ENCODE results near the gene RPL38.

RPL38 gene

GRCh38 chr17:74160656-74161502, 42.6 kb upstream of the RPL38 start:
- H3K4me3 ChIP-seq (ENCODE audit: low read depth, low read length) = no peak overlapping the region
- no peak for TF ChIP-seq CTCF (IDR thresholded peaks at IDR 0.05; ENCODE audit: insufficient read depth, low read depth, low read length, missing control alignments)

GRCh38 chr17:74161503-74161875, 42.0 kb upstream of the RPL38 start:
- TF ChIP-seq CTCF (IDR thresholded peaks at IDR 0.05; ENCODE audit: insufficient read depth, low read depth, low read length, missing control alignments) = no peak
- no peak for DNase-seq (ENCODE audit: low read depth)
- H3K4me3 ChIP-seq (ENCODE audit: low read depth, low read length) = no peak overlapping the region

More at GRCh38 chr17:74160656-74161502, 42.6 kb upstream of the RPL38 start:
- DNase-seq (ENCODE audit: low read depth) = no peak

- H3K4me3 ChIP-seq (ENCODE audit: low read depth, low read length) = no peak overlapping the region
- TF ChIP-seq CTCF (IDR thresholded peaks at IDR 0.05; ENCODE audit: insufficient read depth, low read depth, low read length, missing control alignments) = no peak
- DNase-seq (ENCODE audit: low read depth) = no peak
These were observed 40.1 kb upstream of the RPL38 start for GRCh38 chr17:74163271-74163821.

- no peak overlapping the region for H3K4me3 ChIP-seq (ENCODE audit: low read depth, low read length)
- TF ChIP-seq CTCF (IDR thresholded peaks at IDR 0.05; ENCODE audit: insufficient read depth, low read depth, low read length, missing control alignments) = no peak
- no peak for DNase-seq (ENCODE audit: low read depth)
These were observed 39.6 kb upstream of the RPL38 start for GRCh38 chr17:74163836-74164235.

GRCh38 chr17:74164446-74165045, 38.9 kb upstream of the RPL38 start:
- no peak overlapping the region for H3K4me3 ChIP-seq (ENCODE audit: low read depth, low read length)
- TF ChIP-seq CTCF (IDR thresholded peaks at IDR 0.05; ENCODE audit: insufficient read depth, low read depth, low read length, missing control alignments) = no peak
- DNase-seq (ENCODE audit: low read depth) = no peak

GRCh38 chr17:74165797-74166365, 37.6 kb upstream of the RPL38 start:
- DNase-seq (ENCODE audit: low read depth) = no peak
- no peak overlapping the region for H3K4me3 ChIP-seq (ENCODE audit: low read depth, low read length)

More at GRCh38 chr17:74165797-74166365, 37.6 kb upstream of the RPL38 start:
- TF ChIP-seq CTCF (IDR thresholded peaks at IDR 0.05; ENCODE audit: insufficient read depth, low read depth, low read length, missing control alignments) = no peak
